Upper lobe of left lung (tissue), 4 donors: Measurements from ENCODE around the gene CCER1.

Experiments
- CTCF ChIP-seq, 6 experiments: fragments of 450-650 bp in 4 of 6; fragments of 200-600 bp in 2 of 6; sonication (generic) in 2 of 6; IDR thresholded peaks; one replicate each; pipeline ENCODE4 v1.5.1; 2016 to 2019; ENCODE audit warnings: antibody characterized with exemption in 6 of 6
- EP300 ChIP-seq, 4 donors: sonication (generic); formaldehyde crosslinking; IDR thresholded peaks; one replicate each; pipeline ENCODE4 v1.5.1; 2017; ENCODE audit warnings: antibody characterized with exemption in 4 of 4, control low read depth in 2 of 4
- POLR2A ChIP-seq, 4 donors: fragments of 450-650 bp; IDR thresholded peaks; one replicate each; pipeline ENCODE4 v1.5.1; 2016 to 2017; ENCODE audit warnings: antibody characterized with exemption in 4 of 4, mild to moderate bottlenecking in 2 of 4
- POLR2AphosphoS5 ChIP-seq, 2 donors: sonication (generic); formaldehyde crosslinking; IDR thresholded peaks; one replicate each; pipeline ENCODE4 v1.5.1; 2017; ENCODE audit warnings: antibody characterized with exemption in 2 of 2

- TF ChIP-seq CTCF (IDR thresholded peaks at IDR 0.05), result no peak
- TF ChIP-seq POLR2A (IDR thresholded peaks at IDR 0.05), result no peak
- no peak for TF ChIP-seq EP300 (IDR thresholded peaks at IDR 0.05)
- TF ChIP-seq POLR2AphosphoS5 (IDR thresholded peaks at IDR 0.05), result no peak
Measured at GRCh38 chr12:90982170-90982569, 27.2 kb upstream of the CCER1 start.
